NCI-H146 (cell line): ENCODE measurements around the gene MLC1.
"Not testable (repeated sequence)": the region's sequence is repeated elsewhere in the genome, so short reads cannot be mapped to it uniquely, and the experiment has no call there.

Experiments
- DNase-seq: peaks from one replicate; lab custom pipeline; 2025; lab: John Stamatoyannopoulos, UW

MLC1 gene

GRCh38 chr22:50102946-50103345 lies 17.7 kb upstream of the MLC1 start:
- DNase-seq, result peak; percentile 11

- DNase-seq, result no peak
Measured at GRCh38 chr22:50101870-50102565, 16.8 kb upstream of the MLC1 start.

- DNase-seq, result no peak
Measured at GRCh38 chr22:50098052-50098451, 12.8 kb upstream of the MLC1 start.

GRCh38 chr22:50092342-50092741 lies 7.1 kb upstream of the MLC1 start:
- DNase-seq, result no peak

- no peak for DNase-seq
Measured at GRCh38 chr22:50091092-50091768, 6.0 kb upstream of the MLC1 start.

- DNase-seq, result no peak
Measured at GRCh38 chr22:50090412-50090714, 5.1 kb upstream of the MLC1 start.

GRCh38 chr22:50089682-50090411 lies 4.6 kb upstream of the MLC1 start, which contains the start of gene MOV10L1:
Gene MOV10L1, plus strand, starts transcription at chr22:50090006. Its CDS starts 83 bp downstream, at chr22:50090089.
- no peak for DNase-seq

GRCh38 chr22:50089231-50089630 lies 4.0 kb upstream of the MLC1 start:
- no peak for DNase-seq

GRCh38 chr22:50088096-50088495 lies 2.9 kb upstream of the MLC1 start:
- no peak for DNase-seq

GRCh38 chr22:50087646-50088045 lies 2.4 kb upstream of the MLC1 start:
- no peak for DNase-seq

- not testable (repeated sequence) for DNase-seq
Measured at GRCh38 chr22:50086975-50087374, 1.7 kb upstream of the MLC1 start.

GRCh38 chr22:50086526-50086925 lies 1.3 kb upstream of the MLC1 start:
- DNase-seq, result no peak

- DNase-seq, result no peak
Measured at GRCh38 chr22:50084614-50085021, 608 bp downstream of the MLC1 start.

- DNase-seq, result no peak
Measured at GRCh38 chr22:50084080-50084477, 1.1 kb downstream of the MLC1 start.

- no peak for DNase-seq
Measured at GRCh38 chr22:50083462-50084079, 1.7 kb downstream of the MLC1 start.

- DNase-seq, result no peak
Measured at GRCh38 chr22:50082961-50083461, 2.2 kb downstream of the MLC1 start.

GRCh38 chr22:50082197-50082715 lies 3.0 kb downstream of the MLC1 start:
- no peak for DNase-seq

GRCh38 chr22:50081426-50082196 lies 3.6 kb downstream of the MLC1 start:
- no peak for DNase-seq

GRCh38 chr22:50080077-50080465 lies 5.2 kb downstream of the MLC1 start:
- DNase-seq, result no peak

GRCh38 chr22:50078761-50079160 lies 6.5 kb downstream of the MLC1 start:
- DNase-seq, result no peak

- DNase-seq, result no peak
Measured at GRCh38 chr22:50078246-50078645, 7.0 kb downstream of the MLC1 start.
